Measurements from ENCODE around the gene GASK1A. TPM values are rescaled to one million over a fixed set of nuclear protein-coding genes. Genes with fewer than 3 reads are reported as not detected.

GASK1A gene
- total and polyA plus RNA-seq, 2 of the 8 experiments (the other 6 are each of a cell fraction or from before 2014, with no cell fraction given) = 4.7 to 7.9 TPM

DNA sequence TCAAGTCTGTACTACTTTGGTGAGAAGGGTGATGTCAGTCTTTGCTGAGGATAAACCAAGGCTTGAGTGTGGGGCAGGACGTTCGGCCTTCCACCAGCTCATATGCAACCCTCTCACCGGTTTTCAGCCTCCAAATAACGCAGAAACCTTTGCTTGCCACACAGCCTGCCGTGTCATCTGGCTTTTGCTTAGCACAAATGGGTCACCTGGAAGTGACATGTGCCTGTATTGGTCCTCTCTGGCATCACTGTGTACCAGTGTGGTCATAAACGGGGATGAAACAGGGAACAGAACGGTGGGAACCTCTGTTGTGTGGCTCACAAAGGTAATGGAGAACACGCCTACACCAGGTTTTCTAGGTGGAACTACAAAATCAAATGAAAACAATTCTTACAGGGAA lies 119.7 kb downstream of the GASK1A start:
- FAIRE-seq = no peak
- TF ChIP-seq TEAD4 (IDR thresholded peaks at IDR 0.05; ENCODE audit: low read depth, low read length) = no peak
- TF ChIP-seq RXRA (IDR thresholded peaks at IDR 0.05; ENCODE audit: insufficient read depth, low read depth, low read length) = no peak
- TF ChIP-seq GABPA (IDR thresholded peaks at IDR 0.05; ENCODE audit: borderline replicate concordance, insufficient read depth, low read length) = no peak
- TF ChIP-seq SUZ12 (IDR thresholded peaks at IDR 0.05; ENCODE audit: low read length) = no peak
- no peak for TF ChIP-seq TAF1 (IDR thresholded peaks at IDR 0.05; ENCODE audit: low read depth, low read length)
- TF ChIP-seq RAD21 (IDR thresholded peaks at IDR 0.05 in 1 of 2, conservative IDR thresholded peaks at IDR 0.05 in 1 of 2; ENCODE audit: low read depth in 2 of 2, low read length in 2 of 2) = no peak
- no peak for TF ChIP-seq CREB1 (IDR thresholded peaks at IDR 0.05)
- no peak for TF ChIP-seq CBX8 (IDR thresholded peaks at IDR 0.05; ENCODE audit: borderline replicate concordance, low read depth, low read length)
- no peak for TF ChIP-seq KDM5A (IDR thresholded peaks at IDR 0.05; ENCODE audit: low read length)
- no peak for TF ChIP-seq MAFK (IDR thresholded peaks at IDR 0.05; ENCODE audit: low read depth, low read length)
- TF ChIP-seq HDAC2 (IDR thresholded peaks at IDR 0.05; ENCODE audit: borderline replicate concordance in 1 of 2, low read depth in 2 of 2, low read length in 2 of 2) = no peak
- TF ChIP-seq BACH1 (IDR thresholded peaks at IDR 0.05; ENCODE audit: low read length) = no peak
- TF ChIP-seq SIRT6 (IDR thresholded peaks at IDR 0.05; ENCODE audit: low read length) = no peak
- TF ChIP-seq EZH2 (IDR thresholded peaks at IDR 0.05; ENCODE audit: low read depth, low read length, severe bottlenecking) = no peak
- TF ChIP-seq SRF (IDR thresholded peaks at IDR 0.05; ENCODE audit: low read depth, low read length) = no peak

More for the DNA sequence above, 119.7 kb downstream of the GASK1A start:
- no peak overlapping the region for H2AK5ac ChIP-seq (ENCODE audit: low read depth, low read length)
- peaks cover 0 to 3% of the 10 kb centered on the region in 2 experiments; a peak in 1 of 4 replicates for H3K79me2 ChIP-seq (ENCODE audit: control insufficient read depth in 1 of 2, insufficient read depth in 2 of 2, low read length in 2 of 2)
- H3K9ac ChIP-seq (replicated peaks in 1 of 4; ENCODE audit: extremely low read depth in 1 of 4, low read depth in 3 of 4, low read length in 3 of 4) = no peak overlapping the region
- no peak overlapping the region for H3K27ac ChIP-seq (ENCODE audit: low read depth, low read length)
- CTCF ChIA-PET (ENCODE audit: partially characterized antibody) = interaction anchor here (1.7 to 2.1 kb wide), 3 partner anchors 23 to 137 kb away, joined by 4 to 7 read pairs (median 6); no protein-coding TSS in a partner anchor
- no peaks in the 10 kb centered on the region for H3K36me3 ChIP-seq (ENCODE audit: control insufficient read depth in 2 of 4, insufficient read depth in 4 of 4, low read length in 3 of 4)
- peaks cover 3% of the 10 kb centered on the region for H3K79me1 ChIP-seq (ENCODE audit: low read depth, low read length)
- no peak overlapping the region for H2BK120ac ChIP-seq (replicated peaks; ENCODE audit: low read depth, low read length)
- no peak overlapping the region for H4K5ac ChIP-seq (ENCODE audit: insufficient read length, low read depth, low read length)
- H3K4me3 ChIP-seq (ENCODE audit: extremely low read depth in 1 of 4, insufficient read depth in 2 of 4, low read depth in 3 of 4, low read length in 4 of 4) = no peak overlapping the region
- H3K4me2 ChIP-seq (ENCODE audit: insufficient read depth in 1 of 2, low read depth in 2 of 2, low read length in 2 of 2) = no peak overlapping the region
- no peak overlapping the region for H2BK5ac ChIP-seq (ENCODE audit: low read depth, low read length)
- no peak overlapping the region for H3K4ac ChIP-seq (replicated peaks; ENCODE audit: insufficient read length, low read depth, low read length)
- H4K91ac ChIP-seq (replicated peaks; ENCODE audit: insufficient read length, low read length) = no peak overlapping the region
- H3K23me2 ChIP-seq (ENCODE audit: low read depth, low read length) = no peaks in the 10 kb centered on the region
- no peak overlapping the region for H3K56ac ChIP-seq (replicated peaks; ENCODE audit: insufficient read length, low read depth, low read length)
- peaks cover 0 to 2% of the 10 kb centered on the region in 2 experiments for H4K20me1 ChIP-seq (replicated peaks in 1 of 2; ENCODE audit: control insufficient read depth in 1 of 2, insufficient read depth in 2 of 2, low read length in 2 of 2)
- H4K8ac ChIP-seq (ENCODE audit: extremely low read depth, insufficient read depth, low read length) = no peak overlapping the region
- H3K9me3 ChIP-seq (ENCODE audit: insufficient read depth in 2 of 2, low read depth in 1 of 2, low read length in 1 of 2) = no peaks in the 10 kb centered on the region
- POLR2A ChIA-PET (ENCODE audit: partially characterized antibody) = no interaction called here
- WGBS, 2 experiments (ENCODE audit: extremely low coverage in 1 of 2, insufficient coverage in 1 of 2, insufficient read length in 1 of 2, insufficient replicate concordance in 2 of 2, low coverage in 1 of 2, low lambda C conversion rate in 2 of 2, missing lambda C conversion rate in 1 of 2) = 87% methylated on average over 8 of the region's 8 CpGs; no CpG with 5 or more reads in 1 of the 2 experiments
- H3K14ac ChIP-seq (ENCODE audit: insufficient read length) = no peak overlapping the region
- no peak overlapping the region for H3K18ac ChIP-seq (ENCODE audit: extremely low read depth, low read length)
- H2BK20ac ChIP-seq (ENCODE audit: low read length) = no peak overlapping the region
- no peak overlapping the region for H2BK12ac ChIP-seq (ENCODE audit: low read depth, low read length)
- DNase-seq (ENCODE audit: low read depth in 1 of 2, low spot score in 2 of 2) = no peak
- no peaks in the 10 kb centered on the region for H3K4me1 ChIP-seq (replicated peaks in 1 of 4; ENCODE audit: control insufficient read depth in 3 of 4, insufficient read depth in 4 of 4, low read length in 3 of 4)
- H3K23ac ChIP-seq (ENCODE audit: insufficient read length) = no peak overlapping the region
- no peak overlapping the region for H2AFZ ChIP-seq (ENCODE audit: low read length)
- H2BK15ac ChIP-seq (ENCODE audit: low read length) = no peak overlapping the region
- no peaks in the 10 kb centered on the region for H3K27me3 ChIP-seq (replicated peaks in 1 of 4; ENCODE audit: control insufficient read depth in 3 of 4, extremely low read depth in 1 of 4, insufficient read depth in 3 of 4, low read length in 3 of 4)
